Measurements from ENCODE around the gene SLC33A1.

SLC33A1 gene

GRCh38 chr3:155872904-155873646, 18.8 kb upstream of the SLC33A1 start:
- DNase-seq (ENCODE audit: low read depth): no peak
- no peak overlapping the region for H3K4me3 ChIP-seq (ENCODE audit: low read length)
- TF ChIP-seq, protein P1, sequence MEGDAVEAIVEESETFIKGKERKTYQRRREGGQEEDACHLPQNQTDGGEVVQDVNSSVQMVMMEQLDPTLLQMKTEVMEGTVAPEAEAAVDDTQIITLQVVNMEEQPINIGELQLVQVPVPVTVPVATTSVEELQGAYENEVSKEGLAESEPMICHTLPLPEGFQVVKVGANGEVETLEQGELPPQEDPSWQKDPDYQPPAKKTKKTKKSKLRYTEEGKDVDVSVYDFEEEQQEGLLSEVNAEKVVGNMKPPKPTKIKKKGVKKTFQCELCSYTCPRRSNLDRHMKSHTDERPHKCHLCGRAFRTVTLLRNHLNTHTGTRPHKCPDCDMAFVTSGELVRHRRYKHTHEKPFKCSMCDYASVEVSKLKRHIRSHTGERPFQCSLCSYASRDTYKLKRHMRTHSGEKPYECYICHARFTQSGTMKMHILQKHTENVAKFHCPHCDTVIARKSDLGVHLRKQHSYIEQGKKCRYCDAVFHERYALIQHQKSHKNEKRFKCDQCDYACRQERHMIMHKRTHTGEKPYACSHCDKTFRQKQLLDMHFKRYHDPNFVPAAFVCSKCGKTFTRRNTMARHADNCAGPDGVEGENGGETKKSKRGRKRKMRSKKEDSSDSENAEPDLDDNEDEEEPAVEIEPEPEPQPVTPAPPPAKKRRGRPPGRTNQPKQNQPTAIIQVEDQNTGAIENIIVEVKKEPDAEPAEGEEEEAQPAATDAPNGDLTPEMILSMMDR (IDR thresholded peaks at IDR 0.05; ENCODE audit: insufficient read depth, low read depth, low read length, missing control alignments): no peak

- TF ChIP-seq, protein P1 (IDR thresholded peaks at IDR 0.05; ENCODE audit: insufficient read depth, low read depth, low read length, missing control alignments): no peak
- peak overlapping the region; percentile 78 for H3K4me3 ChIP-seq (ENCODE audit: low read length)
- no peak for DNase-seq (ENCODE audit: low read depth)
Observed at GRCh38 chr3:155871746-155872158, 17.5 kb upstream of the SLC33A1 start.

DNA sequence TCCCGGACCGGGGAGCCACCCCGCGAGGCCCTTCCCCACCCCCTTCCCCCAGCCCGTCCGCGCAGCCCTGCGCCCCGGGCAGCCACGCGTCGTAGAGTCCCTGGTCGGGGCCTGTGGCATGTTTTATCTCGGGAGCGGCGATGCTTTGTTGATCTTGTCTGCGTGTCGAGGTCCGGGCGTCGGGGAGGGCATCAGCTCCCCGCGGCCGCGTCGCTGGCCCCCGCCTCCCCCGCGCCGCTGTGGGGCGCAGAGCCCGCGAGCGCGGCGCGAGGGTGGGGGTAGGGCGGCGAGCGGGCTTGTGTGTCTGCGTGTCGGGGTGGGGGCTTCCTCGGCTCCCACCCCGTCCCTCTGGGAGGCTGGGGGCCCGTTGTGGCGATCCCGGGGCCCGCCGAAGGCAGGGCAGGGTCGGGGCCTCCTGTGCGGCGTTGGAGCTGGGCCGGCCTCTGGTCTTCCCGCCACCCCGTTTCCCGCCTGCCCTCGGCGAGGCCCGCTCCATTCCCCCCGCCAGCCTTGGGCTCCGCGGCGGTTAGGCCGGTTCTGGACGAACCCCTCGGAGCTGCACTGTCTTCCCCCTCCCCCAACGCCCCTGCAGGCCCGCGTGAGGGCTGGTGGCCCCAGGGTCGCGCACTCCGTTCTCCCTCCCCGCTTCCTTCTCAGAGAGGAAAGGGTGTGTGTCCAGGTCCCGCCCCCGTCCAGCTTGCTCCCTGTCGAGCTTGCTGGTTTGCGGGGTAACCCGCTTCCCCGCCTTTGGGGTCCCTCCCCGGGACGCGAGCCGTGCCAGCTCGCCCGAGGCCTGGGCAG, 16.9 kb upstream of the SLC33A1 start:
- peak overlapping the region; percentile 78 for H3K4me3 ChIP-seq (ENCODE audit: low read length)
- TF ChIP-seq, protein P1 (IDR thresholded peaks at IDR 0.05; ENCODE audit: insufficient read depth, low read depth, low read length, missing control alignments): no peak
- peak; percentile 54 for DNase-seq (ENCODE audit: low read depth)

DNA sequence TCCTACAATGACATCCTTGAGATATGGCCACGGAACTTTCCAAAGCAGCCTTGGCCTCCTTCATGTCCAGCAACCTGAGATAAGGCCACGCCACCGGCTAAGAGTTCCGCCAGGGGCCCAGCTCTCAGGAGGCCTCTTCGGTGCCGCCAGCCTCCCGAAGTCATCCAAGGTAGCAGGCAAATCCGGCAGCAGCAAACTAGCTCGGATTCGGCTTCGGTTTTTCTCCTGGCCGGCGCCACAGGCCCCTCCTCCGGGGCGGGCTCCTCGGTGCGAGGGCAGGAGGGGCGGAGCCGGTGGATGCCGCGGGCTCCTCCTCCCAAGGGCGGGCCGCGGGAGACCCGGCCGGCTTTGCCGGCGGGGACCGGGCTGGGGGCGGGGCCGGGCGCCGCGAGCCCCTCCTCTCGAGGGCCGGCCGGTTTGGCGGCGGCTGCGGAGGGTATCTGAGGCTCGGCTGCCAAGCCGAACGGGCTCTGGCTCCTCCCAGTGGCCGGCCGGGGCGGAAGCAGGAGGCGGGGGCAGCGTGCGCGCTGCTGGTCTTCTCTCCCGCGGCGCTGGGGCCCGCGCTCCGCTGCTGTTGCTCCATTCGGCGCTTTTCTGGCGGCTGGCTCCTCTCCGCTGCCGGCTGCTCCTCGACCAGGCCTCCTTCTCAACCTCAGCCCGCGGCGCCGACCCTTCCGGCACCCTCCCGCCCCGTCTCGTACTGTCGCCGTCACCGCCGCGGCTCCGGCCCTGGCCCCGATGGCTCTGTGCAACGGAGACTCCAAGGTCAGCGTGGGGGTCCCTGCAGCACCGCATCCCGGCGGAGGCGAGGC, 16.1 kb upstream of the SLC33A1 start, which contains the start of gene GMPS:
GMPS (plus strand) TSS at position 518 of the 812 bp plus-strand sequence; CDS start at position 739, 221 bp downstream.
- DNase-seq (ENCODE audit: low read depth): peak; percentile 95
- TF ChIP-seq, protein P1 (IDR thresholded peaks at IDR 0.05; ENCODE audit: insufficient read depth, low read depth, low read length, missing control alignments): peak; percentile 36
- H3K4me3 ChIP-seq (ENCODE audit: low read length): peak within 1 kb of the TSS; percentile 78

- no peak for DNase-seq (ENCODE audit: low read depth)
Observed at GRCh38 chr3:155869691-155870090, 15.5 kb upstream of the SLC33A1 start.

More at GRCh38 chr3:155869691-155870090, 15.5 kb upstream of the SLC33A1 start:
- H3K4me3 ChIP-seq (ENCODE audit: low read length): peak overlapping the region; percentile 44
- TF ChIP-seq, protein P1 (IDR thresholded peaks at IDR 0.05; ENCODE audit: insufficient read depth, low read depth, low read length, missing control alignments): no peak

Data from epithelial cell of esophagus (primary cell).